Activated CD8-positive, alpha-beta memory T cell treated with anti-CD3 and anti-CD28 coated beads, Interleukin-2, amount 50 U/mL, for 48 hours (primary cell): ENCODE results near the gene CCDC136.

ENCODE experiments used
- DNase-seq: peaks from one replicate; pipeline ENCODE4 v3.0.0-alpha.2; 2020

The CCDC136 gene

GRCh38 chr7:128791121-128791971 lies at the start of gene CCDC136:
Gene CCDC136 (plus strand): TSS chr7:128791968. CDS start chr7:128792412, 444 bp downstream.
- DNase-seq = peak; percentile 87

- no peak for DNase-seq
These were observed 49.6 kb upstream of the CCDC136 start for GRCh38 chr7:128742206-128742605.

DNA sequence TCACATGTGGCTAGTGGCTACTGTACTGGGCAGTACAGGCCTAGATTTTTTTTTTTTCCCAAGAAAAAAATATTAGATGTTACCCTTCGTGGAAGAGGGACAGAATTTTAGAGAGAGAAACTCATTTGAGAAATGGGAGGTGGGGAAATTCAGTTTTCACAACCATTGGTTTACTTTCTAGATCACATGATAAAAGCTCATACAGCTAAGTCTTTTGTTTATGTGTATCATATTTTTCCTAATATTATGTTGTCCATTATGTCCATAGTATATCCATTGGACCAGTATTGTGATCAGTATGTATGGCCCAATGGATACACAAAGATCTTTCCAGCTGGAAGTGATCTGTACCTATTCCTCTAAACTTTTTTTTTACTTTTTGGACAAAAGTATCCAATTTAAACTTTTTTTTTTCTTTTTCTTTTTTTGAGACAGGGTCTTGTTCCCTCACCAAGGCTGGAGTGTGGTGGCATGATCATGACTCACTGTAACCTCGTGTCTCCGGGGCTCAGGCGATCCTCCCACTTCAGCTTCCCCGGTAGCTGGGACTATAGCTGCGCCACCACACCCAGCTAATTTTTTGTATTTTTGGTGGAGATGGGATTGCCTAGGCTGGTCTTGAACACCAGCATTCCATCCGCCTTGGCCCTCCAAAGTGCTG lies 48.5 kb upstream of the CCDC136 start:
- DNase-seq = no peak

DNA sequence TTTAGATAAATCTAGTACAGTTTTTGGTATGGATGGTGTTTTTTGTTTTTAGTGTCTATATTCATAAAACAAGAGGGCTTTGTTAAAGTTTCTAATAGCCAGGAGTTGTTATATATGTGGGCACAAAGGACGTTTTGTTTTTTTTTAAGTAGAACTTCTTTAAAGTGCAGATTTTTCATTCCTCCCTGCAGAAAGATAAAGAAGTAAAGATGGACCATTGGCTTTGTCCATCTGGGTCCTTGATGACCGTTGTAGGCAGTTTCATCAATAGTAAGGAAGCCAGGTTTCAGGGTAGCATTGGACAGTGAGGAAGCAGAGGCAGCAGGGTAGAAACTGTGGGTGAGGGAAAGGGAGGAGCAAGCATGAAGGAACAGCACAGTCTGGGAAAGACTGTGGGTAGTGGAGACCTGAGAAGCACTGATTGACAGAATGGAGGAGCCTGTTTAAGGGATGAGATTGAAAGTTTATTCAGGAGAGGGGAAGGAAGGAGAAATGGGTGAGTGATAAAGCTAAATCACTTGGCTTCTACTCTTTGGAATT lies 47.3 kb upstream of the CCDC136 start:
- DNase-seq = no peak

DNA sequence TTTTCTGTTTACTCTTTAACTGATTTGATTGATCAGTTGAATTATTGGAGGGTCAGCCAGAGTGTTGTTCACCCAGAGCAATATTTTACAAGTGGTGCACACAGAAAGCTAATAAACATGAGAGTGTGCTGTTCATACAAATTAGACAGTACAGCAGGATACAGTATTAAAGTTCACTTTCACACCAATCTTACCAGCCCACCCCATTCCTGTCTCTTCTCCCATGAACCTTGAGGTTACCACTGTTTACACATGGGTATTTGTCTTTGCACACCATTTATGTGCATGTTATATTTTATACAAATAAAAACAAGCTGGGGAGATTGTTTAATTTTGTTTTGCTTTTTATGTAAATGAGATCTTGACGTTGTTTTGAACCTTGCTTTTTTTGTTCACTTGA lies 46.1 kb upstream of the CCDC136 start:
- DNase-seq = no peak

DNA sequence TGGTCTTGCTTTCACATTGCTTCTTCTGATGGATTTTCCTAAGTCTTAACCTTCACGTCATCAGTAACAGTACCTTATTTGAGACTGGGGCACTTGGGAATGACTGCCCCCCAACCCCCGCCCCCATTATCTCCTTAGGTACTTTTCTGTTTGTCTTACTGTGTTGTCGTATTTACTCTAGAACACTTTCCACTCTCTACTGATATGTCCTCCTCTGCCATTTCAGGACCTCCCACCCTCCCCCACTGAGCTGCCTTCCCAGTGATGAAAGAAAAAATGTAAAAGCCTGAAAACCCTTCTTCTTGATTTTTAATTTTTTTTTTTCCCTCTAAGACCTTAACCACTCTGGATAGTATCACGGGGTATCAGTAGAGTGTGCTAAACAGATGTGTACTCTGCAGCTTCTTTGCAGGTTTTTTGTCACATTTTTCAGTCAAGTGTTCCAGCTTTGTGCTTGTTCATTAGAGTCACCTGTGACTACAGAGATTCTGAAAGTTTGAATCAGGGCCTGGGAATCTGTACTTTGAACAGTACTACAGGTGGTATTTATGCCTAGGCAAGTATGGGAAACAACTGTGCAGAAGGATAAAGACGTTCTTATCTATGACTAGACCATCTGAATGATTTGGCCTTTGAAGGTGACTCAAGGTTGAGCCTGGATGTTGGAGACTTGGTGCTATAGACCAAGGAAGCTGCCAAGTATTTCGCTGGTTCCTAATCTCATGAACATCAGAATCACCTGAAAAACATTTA lies 44.3 kb upstream of the CCDC136 start:
- no peak for DNase-seq

DNA sequence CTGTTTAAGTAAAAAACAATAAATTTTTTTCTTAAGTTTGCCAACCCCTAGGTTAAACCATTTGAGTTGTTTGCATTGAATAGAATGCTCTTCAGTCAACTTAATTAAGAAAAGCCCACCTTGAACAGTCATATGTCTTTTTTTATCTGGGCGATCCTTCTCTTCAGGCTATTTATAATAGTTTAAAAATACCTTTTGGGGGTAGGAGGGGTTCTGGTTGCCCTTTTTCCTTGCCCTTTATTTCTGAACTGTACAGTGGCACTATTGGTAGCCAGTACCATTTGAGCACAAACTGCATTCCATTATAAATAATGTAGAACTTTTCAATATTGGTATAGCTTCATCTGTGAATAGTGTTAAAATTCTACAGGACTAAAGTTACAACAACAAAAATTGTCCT lies 39.5 kb upstream of the CCDC136 start:
- no peak for DNase-seq

- no peak for DNase-seq
These were observed 36.5 kb upstream of the CCDC136 start for GRCh38 chr7:128755075-128755818.

DNA sequence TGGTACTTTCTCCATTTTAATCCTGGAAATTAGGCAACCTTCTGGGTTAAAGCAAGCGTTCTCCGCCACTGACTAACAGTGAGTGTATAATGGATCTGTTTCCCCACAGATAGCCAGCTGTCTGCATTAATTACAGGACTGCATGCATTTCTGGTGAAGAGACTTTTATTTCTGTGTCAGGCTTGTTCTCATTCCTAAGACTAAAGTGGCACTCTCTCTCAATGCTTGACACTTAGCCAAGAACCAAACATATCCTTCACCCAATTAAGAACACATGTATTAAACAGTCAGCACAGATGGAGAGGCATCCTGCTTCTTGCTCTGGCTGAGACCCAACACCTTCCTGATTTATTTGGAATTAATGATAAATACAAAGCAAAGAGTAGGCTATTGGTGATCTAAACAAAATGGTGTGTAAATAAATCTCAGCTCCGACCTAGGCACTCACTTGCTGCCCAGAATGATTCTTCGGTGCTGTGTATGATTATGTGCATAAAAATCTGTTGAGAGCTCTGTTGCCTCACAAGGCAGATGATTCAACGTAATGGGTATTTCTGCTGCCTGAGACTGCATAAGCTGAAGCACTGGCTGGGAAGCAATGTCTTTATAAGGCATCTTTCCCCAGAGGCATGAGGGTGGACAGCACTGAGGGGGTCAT lies 35.8 kb upstream of the CCDC136 start:
- no peak for DNase-seq

GRCh38 chr7:128757203-128757602 lies 34.6 kb upstream of the CCDC136 start:
- no peak for DNase-seq

GRCh38 chr7:128758553-128758952 lies 33.2 kb upstream of the CCDC136 start:
- no peak for DNase-seq

GRCh38 chr7:128759242-128759641 lies 32.5 kb upstream of the CCDC136 start:
- no peak for DNase-seq

DNA sequence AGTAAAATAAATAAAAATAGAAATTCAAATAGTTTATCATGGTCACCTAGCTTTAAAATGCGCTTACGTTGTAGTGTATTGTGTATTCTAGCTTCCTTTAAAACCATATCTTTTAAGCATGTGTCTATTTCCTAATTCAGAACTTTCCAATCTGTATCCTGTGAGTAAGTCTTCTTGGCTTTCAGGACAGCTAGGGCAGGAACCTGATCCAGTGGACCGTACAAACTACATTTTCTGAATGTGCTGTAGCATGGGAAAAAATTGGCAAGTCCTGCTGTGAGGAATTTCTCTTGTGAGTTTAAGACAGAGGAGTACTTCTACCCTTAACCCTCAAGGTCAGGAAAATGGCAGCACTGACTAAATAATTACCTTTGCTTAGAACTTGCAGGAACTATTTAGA lies 28.2 kb upstream of the CCDC136 start:
- DNase-seq = no peak

GRCh38 chr7:128767475-128768110 lies 24.2 kb upstream of the CCDC136 start:
- DNase-seq = no peak

GRCh38 chr7:128770233-128770632 lies 21.5 kb upstream of the CCDC136 start:
- DNase-seq = no peak

DNA sequence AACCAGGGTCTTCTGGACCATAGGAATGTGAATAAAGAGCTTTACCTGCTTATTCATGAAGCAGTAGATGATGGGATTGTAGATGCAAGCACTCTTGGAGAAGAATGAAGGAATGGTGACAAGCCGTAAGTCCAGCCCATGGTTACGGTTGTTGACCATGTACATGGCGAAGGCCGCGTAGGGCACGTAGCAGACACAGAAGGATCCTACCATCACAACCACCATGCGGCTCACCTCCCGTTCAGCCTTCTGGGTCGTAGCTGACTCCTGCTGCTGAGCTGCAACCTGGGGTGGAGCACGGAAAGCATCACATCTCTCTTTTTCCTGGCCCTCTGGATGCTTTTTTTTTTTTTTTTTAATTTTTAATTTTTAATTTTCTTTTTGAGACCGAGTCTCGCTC lies 18.2 kb upstream of the CCDC136 start:
- no peak for DNase-seq

- DNase-seq = no peak
These were observed 17.6 kb upstream of the CCDC136 start for GRCh38 chr7:128774029-128774689.

DNA sequence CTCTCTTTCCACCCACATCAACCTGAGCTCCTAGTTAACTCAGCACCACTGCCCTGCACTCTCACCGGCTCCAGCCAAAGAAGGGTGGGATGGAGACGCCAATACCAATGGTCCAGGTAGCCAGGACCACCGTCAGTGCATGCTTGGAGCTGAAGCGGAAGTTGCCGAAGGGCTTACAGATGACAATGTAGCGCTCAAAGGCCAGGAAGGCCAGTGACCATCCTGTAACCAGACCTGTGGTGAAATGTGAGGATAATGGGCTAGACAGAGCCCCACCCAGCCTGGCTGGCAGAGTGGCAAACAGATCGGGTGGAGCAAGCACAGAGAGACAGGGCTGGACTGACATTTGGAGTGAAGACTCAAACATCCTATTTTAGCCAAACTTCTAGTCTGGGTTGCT lies 16.8 kb upstream of the CCDC136 start:
- no peak for DNase-seq

GRCh38 chr7:128775744-128776474 lies 15.9 kb upstream of the CCDC136 start, which contains the start of gene OPN1SW:
Gene OPN1SW (minus strand): TSS chr7:128775794. CDS start chr7:128775781, 13 bp downstream.
- no peak for DNase-seq
